Cerebellar nuclear complex (tissue), 1 donor: ENCODE measurements around the gene MRPL42.
"Not testable (repeated sequence)": the region's sequence is repeated elsewhere in the genome, so short reads cannot be mapped to it uniquely, and the experiment has no call there.

Experiments
- DNase-seq, 2 experiments: peaks; one replicate each; lab custom pipeline; 2025; lab: John Stamatoyannopoulos, UW

The MRPL42 gene

GRCh38 chr12:93467351-93468007 lies at the start of gene MRPL42:
Gene MRPL42 (plus strand): TSS chr12:93467514. CDS start chr12:93469286, 1,772 bp downstream.
- peak in 1 of 2 experiments; percentile 64 for DNase-seq

- no peak for DNase-seq
These were observed 49.3 kb upstream of the MRPL42 start for GRCh38 chr12:93417967-93418480.

- DNase-seq, result no peak
These were observed 47.8 kb upstream of the MRPL42 start for GRCh38 chr12:93419388-93420034.

- DNase-seq, result no peak
These were observed 45.3 kb upstream of the MRPL42 start for GRCh38 chr12:93422050-93422449.

DNA sequence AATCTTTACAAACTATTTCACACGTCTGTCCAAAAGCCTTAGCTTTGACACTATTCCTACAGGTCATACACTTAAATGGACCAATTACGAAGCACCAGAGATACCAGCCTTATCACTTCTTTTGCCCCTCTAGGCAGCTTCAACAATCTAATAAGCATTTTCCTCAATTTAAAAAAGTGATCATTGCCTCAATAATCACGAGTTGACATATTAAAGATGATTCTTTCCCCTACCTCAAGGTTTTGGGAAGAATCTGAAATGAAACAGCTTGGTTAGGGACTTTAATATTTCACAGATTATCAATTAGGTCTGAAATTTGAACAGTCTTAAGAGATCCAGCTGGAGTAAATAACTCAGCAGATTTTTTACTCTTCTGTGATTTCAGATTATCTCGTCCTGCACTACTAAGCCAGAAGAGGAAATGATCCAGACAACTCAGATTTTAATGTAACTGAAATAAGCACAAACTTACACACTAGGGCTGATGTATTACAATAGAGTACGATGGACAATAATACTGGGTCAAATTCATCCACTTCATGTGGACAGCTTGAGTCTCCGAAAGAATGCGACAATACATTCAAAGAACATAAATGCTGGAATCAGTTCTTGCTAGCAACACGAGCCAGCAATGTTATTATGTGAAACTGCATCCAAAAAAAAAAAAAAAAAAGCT lies 41.4 kb upstream of the MRPL42 start:
- DNase-seq, result no peak

DNA sequence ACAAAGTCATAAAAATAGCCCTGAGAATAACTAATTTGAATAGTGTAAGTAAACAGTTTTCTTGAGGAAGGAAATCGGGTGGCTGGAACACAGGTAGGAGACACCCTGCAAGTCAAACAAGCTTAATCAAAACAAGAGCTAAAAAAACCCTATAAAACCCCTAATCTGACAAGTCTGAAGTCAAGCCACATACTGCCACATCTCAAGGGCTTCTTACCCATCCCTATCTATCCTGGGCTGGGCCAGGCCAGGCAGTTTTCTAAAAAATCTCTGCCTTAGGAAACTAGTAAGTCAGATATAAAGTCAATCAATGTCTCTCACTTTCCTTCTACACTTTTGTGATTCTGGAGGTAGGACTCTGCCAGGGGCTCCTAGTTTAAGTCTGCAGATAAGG lies 40.9 kb upstream of the MRPL42 start:
- no peak for DNase-seq

GRCh38 chr12:93427779-93428564 lies 39.3 kb upstream of the MRPL42 start:
- no peak for DNase-seq

- DNase-seq, result no peak
These were observed 37.9 kb upstream of the MRPL42 start for GRCh38 chr12:93429448-93429847.

DNA sequence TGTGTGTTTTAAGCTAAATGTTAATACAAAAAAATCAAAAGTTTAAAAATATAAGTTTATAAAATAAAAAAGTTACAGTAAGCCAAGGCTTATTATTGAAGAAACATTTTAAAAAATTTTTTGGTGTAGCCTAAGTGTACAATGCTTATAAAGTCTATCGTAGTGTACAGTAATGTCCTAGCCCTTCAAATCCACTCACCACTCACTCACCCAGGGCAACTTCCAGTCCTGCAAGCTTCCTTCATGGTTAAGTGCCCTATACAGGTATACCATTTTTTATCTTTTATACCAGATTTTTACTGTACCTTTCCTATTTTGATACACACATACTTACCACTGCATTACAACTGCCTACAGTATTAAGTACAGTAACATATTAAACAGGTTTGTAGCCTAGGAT lies 37.5 kb upstream of the MRPL42 start:
- no peak for DNase-seq

DNA sequence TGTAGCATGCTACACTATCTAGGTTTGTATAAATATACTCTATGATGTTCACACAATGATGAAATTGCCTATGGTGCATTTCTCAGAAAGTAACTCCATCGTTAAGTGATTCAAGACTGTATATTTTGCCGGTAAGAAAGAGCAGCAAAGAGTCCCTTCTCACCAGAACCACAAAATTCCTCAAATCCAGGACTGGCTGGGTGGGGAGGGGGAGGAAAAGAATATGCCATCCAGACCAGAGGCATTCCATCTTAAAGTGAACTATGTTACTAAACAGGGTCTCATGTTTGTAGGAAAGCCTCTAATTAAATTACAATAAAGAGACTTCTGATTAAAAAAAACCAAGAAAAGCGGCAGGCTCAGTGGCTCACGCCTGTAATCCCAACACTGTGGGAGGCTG lies 37.0 kb upstream of the MRPL42 start:
- no peak for DNase-seq

DNA sequence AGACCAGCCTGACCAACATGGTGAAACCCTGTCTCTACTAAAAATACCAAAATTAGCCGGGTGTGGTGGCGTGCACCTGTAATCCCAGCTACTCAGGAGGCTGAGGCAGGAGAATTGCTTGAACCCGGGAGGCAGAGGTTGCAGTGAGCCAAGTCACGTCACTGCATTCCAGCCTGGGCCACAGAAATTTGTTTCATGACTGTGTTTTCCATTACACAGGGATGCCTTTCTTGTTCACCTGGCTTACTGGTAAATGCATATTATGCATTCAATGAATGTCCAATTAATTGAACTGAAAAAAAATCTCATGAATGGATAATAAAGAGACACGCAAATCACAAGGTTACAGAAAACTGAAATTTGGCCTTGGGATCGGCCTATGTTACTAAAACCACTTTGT lies 35.3 kb upstream of the MRPL42 start:
- DNase-seq, result not testable (repeated sequence)

GRCh38 chr12:93434256-93434865 lies 33.0 kb upstream of the MRPL42 start:
- DNase-seq, result no peak

GRCh38 chr12:93438266-93439050 lies 28.9 kb upstream of the MRPL42 start:
- no peak for DNase-seq

- DNase-seq, result no peak
These were observed 27.1 kb upstream of the MRPL42 start for GRCh38 chr12:93440043-93440835.

- no peak for DNase-seq
These were observed 26.2 kb upstream of the MRPL42 start for GRCh38 chr12:93441081-93441616.

DNA sequence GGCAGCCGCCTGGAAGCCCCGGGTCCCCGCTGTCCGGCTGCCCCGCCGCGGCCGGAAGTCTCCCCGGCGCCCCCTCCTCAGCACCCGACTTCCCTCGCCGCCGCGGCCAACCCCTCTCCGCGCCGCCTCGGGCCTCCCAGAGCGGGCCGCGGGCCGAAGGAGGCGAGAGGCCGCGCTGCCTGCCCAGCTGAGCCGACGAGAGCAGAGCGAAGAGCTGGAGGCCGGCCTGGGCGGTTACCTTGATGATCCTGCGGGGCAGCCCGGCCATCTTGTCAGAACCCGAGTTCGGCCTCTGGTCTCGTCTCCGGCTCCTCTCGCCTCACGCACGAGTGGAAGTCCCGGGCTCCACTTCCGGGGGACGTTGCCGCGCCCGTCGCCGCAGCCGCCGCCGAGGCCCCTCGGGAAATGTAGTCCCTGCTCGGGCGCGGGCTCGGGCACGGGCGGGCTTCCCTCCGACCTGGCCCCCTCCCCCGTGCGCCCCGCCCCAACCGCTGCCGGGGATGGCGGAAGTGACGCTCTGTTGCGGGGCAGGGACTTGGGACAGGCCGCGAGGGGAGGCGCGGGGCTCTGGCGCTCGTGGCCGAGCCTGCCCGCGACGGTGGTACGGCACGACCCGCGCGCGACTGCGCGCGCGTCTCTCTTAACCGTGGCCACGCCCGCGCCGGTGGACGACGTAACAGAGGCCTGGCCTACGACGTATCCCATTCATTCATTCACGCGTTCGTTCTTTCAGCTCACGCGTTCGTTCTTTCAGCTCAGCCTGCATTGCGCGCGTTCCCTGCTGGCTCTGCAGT lies 25.5 kb upstream of the MRPL42 start, which contains the start of gene UBE2N:
UBE2N (minus strand) TSS at position 331 of the 794 bp plus-strand sequence; CDS start at position 268, 63 bp downstream.
- DNase-seq, result peak; percentile 87 to 96

DNA sequence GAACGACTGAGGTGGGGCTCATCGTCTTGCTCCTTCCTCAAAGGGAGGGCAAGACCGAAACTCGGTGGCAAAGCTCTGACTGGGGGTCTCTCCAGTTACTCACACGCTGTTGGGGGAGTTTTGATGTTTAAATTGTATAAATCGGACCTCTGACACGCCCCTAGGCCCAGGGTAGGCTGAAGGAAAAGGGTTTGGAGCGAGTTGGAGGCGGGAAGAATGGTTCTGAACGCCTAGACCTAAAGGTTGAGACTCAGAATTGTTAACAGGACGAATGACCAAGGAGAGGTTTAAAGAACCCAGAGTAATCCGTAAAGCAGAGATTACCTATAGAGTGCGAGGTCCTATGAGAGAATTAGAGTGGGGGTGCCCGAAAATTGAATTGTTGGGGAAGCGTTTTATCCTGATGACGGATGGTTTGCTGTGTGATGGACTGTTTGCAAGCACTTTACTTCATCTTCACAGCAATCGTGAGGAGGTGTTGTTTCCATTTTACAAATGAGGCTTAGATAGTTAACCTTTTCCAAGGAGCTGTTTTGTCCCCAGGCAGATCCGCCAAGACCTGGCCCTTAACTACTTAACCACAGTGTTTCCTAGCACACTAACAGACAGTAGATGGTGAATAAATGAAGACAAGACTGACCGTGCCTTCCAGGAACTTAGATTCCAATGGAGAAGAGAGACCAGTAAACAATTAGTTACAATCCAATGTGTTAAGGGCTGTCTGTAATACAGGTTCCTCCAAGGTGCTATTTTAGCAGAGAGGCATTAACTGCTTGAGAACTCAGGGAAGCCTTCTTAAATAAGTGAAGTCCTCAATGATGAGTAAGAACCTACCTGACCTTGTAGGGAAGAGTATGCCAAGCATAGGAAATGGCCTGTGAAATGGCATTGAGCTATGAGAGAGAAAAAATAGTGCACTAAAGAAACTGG lies 24.6 kb upstream of the MRPL42 start:
- no peak for DNase-seq

DNA sequence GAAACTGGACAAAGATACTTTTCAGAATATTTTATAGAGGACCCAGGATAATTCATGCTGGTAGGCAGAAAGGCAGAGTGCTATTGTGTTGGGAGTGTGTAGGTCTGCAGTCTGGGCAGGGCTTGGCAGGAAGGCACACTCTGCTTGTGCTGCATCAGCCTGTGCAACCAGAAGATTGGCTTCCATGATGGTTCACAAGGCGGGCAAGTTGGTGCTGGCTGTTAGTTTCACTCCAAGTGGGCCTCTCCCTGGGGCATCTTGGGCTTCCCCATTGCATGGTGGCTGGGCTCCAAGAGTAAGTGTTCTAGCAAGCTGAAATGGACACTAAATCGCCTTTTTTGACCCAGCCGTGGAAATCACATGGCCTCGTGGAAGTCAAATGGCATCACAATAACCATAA lies 23.7 kb upstream of the MRPL42 start:
- no peak for DNase-seq
